Activated T-cell treated with anti-CD3 and anti-CD28 coated beads, Interleukin-2, amount 50 U/mL, for 1 hour (primary cell): ENCODE measurements around the gene TCF23.
"Not testable (repeated sequence)": the region's sequence is repeated elsewhere in the genome, so short reads cannot be mapped to it uniquely, and the experiment has no call there.

ENCODE experiments used
- DNase-seq: peaks from one replicate; pipeline ENCODE4 v3.0.0-alpha.2; 2020

TCF23 gene

GRCh38 chr2:27155069-27155520 is 6.3 kb downstream of the TCF23 start:
- DNase-seq, result no peak

DNA sequence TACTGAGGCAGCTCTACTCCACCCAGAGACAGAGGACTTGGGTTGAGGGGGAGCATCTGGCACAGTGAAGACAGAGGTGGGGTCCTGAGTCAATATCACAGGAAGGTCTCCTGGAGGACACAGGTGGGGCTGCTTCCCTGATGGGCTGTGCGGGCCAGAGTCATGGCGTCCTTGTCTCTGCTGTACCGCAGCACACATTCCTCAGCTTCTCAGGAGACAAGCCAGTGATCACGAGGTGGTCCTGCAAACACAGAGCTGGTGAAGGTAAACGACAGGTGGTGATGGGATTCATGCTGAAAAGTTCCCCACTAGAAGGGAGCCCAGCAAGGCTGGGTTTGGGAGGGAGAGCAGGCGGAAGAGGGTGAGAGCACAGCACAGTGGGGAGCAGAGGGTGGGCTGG is 9.7 kb downstream of the TCF23 start:
- DNase-seq, result no peak

DNA sequence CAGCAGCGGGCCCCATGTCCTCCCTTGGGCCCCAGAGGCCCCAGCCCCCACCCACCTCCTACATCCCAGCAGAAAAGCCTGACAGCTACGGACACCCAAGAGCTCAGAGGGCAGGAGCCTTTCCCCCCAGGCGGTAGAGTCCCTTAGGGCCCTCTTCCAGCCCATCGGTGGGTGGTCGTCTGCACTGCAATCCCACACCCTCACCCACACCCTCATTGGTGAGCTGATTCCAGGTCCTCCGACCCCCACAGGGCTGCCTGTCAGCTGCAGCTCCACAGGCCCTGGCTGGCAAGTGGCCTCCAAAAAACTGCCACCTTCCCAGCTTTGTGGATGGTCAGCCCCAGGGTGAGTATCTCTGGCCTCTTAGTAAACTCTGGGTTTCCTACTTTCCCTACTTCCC is 10.5 kb downstream of the TCF23 start:
- DNase-seq, result no peak

DNA sequence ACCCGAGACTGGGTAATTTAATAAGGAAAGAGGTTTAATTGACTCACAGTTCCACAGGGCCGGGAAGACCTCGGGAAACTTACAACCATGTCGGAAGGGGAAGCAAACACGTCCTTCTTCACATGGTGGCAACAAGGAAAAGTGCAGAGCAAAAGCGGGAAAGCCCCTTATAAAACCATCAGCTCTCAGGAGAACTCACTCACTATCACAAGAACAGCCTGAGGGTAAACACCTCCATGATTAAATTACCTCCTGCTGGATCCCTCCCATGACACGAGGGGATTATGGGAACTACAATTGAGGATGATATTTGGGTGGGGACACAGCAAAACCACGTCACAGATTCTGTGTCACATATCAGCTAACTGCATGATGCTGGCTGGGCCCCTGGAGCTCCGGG is 11.4 kb downstream of the TCF23 start:
- DNase-seq, result no peak

DNA sequence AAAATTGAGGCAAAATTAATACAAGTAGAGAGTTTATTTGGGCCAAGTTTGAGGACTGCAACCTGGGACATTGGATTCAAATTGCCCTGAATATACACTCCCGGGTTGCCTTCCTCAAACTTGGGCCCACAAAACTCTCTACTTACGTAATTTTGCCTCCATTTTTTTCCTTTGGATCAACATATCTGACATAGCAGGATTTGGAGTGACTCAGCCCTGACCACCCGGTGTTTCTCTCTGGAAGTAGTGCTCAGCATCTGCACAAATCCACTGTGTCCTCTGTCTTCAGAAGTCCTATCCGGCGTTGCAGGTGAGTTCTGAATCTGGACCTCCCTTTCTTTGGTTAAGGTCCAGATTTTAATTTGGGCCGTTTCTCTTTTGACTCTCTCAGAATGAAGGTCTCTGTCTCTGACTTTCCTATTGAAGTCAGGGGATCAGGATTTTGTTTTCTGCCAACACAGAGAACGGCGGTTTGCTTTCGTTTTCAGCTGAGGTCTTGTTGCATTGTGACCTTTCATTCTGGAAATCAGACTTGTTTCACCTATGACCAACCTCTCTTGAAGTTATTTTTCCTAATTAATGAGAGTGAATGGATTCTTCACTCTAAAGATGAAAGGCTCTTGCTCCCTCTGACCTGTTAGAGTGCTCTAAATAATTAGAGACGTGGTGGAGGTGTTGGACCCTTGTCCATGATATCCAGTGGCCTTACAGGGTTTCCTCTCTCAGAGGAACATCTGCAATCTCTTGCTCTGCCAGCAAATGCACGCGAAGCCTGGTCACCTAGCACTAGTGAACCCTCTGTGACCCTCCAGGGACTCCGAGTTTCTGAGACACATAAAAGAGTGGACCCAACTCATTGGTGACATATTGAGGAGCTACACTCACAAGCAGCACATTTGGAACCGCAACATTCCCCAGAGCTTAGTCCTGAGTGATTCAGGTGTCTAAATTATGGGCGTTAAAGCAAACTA is 13.6 kb downstream of the TCF23 start:
- no peak for DNase-seq

GRCh38 chr2:27164960-27165763 is 16.4 kb downstream of the TCF23 start:
- no peak for DNase-seq

GRCh38 chr2:27170581-27171337 is 22.0 kb downstream of the TCF23 start:
- DNase-seq, result no peak

DNA sequence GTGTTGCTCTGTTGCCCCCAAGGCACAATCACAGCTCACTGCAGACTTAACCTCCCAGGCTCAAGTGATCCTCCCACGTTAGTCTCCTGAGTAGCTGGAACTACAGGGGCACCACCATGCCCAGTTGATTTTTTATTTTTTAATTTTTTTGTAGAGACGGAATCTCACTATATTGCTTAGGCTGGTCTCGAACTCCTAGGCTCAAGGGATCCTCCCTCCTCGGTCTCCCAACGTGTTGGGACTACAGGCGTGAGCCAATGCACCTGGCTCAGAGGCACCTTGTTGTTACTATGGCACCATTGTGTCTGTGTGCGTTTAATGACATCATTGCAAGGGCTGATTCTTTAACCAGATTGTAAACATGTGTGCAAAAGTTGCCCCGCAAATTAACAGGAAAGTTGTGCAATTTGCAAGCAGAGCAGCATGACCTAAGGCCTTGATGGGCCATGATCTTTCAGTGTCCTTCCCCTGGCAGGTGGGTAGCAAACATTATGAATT is 22.6 kb downstream of the TCF23 start:
- no peak for DNase-seq

- no peak for DNase-seq
Observed at GRCh38 chr2:27174638-27175037, 25.8 kb downstream of the TCF23 start.

DNA sequence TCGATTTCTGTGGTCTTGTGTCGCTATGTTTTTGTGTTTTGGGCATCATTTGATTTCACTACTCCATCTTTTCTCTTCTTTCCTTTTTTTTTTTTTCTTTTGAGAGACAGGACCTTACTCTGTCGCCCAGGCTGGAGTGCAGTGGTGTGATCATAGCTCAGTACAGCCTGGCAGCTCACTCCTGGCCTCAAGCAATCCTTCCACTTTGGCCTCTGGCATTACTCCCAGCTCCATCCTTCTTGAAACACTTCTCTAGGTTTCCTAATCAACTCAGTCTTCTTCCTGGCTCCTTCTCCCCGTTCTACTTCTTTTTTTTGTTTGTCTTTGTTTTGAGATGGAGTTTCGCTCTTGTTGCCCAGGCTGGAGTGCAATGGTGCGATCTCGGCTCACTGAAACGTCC is 26.5 kb downstream of the TCF23 start:
- no peak for DNase-seq

GRCh38 chr2:27175781-27176180 is 27.0 kb downstream of the TCF23 start:
- not testable (repeated sequence) for DNase-seq

- DNase-seq, result no peak
Observed at GRCh38 chr2:27177441-27178351, 28.9 kb downstream of the TCF23 start.

GRCh38 chr2:27178469-27178868 is 29.7 kb downstream of the TCF23 start:
- no peak for DNase-seq

DNA sequence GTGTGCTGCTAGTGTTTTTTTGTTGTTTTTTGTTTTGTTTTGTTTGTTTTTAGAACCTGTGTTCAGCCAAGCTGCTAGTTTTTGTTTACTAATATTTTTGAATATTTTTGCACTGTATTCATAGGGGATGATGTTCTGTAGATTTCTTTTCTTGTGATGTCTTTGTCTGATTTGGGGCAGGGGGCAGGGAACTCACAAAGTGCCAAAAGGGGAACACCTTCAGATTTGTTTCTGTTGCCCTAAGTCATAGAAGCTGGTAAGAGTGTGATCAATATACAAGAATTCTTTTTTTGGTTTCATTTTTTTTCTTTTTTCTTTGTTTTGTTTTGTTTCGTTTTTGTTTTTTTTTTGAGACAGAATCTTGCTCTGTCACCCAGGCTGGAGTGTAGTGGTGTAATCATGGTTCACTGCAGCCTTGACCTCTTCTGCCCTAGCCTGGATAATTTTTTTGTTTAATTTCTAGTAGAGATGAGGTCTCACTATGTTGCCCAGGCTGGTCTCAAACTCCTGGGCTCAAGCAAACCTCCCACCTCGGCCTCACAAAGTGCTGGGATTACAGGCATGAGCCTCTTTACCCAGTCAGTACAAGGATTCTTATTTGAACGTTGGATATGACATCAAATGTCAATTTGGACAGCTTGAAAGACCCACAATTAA is 30.7 kb downstream of the TCF23 start:
- no peak for DNase-seq

- no peak for DNase-seq
Observed at GRCh38 chr2:27182346-27182745, 33.5 kb downstream of the TCF23 start.

DNA sequence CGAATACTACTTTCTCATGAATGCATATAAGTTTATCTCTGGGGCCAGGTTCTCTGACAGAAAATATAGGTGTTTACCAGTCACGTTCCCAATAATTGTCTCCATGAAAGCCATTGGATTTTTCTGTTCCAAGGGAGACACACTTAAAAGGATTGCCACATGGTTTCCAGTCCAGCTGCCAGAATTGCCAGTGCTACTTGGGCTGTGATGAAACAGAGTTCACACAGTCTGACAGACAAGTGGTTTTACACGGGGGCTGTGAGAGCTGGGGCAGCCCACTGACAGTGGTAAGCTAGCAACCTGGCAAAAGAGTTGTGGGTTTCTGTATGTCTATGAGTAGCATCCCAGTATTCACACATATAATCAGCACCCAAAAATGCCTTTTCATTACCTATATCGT is 35.3 kb downstream of the TCF23 start:
- DNase-seq, result no peak

GRCh38 chr2:27185331-27186026 is 36.7 kb downstream of the TCF23 start:
- DNase-seq, result no peak

DNA sequence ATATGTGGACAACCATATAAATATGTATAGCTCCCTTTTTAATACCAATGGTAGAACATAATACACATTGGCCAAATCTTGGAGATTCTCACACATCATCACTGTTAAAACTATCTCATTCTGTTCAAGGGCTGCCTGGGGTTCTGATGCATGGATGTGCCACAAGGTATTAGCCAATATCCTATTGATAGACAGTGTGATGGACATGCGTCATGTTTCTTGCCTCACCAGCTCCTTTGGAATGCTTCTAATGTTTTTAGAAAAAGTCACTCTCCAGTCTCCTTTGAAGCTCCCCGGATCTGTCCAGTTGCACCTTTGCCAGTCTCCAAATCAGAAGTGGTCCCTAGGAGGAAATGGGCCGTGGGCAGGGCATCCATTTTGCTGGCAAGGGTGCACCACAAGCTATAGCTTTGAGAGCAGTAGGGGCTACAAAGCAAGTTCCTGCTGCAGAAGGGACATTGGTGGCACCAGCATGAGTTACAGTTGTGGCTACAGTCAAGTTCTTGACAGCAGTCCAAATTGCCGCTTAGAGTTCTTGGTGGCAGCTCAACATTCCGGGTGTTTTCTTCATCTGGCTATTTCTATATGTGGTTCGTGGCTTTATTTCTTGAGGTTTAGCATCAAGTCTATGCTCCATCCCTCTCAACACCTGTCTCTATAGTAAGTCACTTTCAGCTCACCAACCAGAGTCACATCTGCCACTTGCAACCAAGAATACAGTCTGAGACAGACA is 38.0 kb downstream of the TCF23 start:
- no peak for DNase-seq

DNA sequence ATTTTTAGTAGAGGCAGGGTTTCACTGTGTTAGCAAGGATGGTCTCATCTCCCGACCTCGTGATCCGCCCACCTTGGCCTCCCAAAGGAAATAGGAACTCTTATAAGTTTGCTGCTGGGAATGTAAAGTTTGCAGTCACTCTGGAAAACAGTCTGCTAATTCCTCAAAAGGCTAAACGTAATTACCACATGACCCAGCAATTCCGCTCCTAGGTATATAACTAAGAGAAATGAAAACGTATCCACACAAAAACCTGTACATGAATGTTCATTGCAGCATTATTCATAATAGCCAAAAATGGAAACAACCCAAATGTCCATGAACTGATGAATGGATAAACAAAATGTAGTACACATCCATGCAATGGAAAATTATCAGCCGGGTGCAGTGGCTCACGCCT is 41.2 kb downstream of the TCF23 start:
- DNase-seq, result no peak
